Mesangial cell (primary cell): Measurements from ENCODE around the gene HMCES. TPM values are rescaled to one million over a fixed set of nuclear protein-coding genes. Genes with fewer than 3 reads are reported as not detected.

ENCODE experiments used
- total RNA-seq: library from RNA; depleted of rRNA; stranded (reverse); fragments of >200 nt; gene quantifications from 2 replicates; pipeline ENCODE4 v1.2.3, GENCODE V29; 2015

HMCES gene, protein sequence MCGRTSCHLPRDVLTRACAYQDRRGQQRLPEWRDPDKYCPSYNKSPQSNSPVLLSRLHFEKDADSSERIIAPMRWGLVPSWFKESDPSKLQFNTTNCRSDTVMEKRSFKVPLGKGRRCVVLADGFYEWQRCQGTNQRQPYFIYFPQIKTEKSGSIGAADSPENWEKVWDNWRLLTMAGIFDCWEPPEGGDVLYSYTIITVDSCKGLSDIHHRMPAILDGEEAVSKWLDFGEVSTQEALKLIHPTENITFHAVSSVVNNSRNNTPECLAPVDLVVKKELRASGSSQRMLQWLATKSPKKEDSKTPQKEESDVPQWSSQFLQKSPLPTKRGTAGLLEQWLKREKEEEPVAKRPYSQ
- 24.3 and 31.6 TPM in 2 replicates for total RNA-seq

DNA sequence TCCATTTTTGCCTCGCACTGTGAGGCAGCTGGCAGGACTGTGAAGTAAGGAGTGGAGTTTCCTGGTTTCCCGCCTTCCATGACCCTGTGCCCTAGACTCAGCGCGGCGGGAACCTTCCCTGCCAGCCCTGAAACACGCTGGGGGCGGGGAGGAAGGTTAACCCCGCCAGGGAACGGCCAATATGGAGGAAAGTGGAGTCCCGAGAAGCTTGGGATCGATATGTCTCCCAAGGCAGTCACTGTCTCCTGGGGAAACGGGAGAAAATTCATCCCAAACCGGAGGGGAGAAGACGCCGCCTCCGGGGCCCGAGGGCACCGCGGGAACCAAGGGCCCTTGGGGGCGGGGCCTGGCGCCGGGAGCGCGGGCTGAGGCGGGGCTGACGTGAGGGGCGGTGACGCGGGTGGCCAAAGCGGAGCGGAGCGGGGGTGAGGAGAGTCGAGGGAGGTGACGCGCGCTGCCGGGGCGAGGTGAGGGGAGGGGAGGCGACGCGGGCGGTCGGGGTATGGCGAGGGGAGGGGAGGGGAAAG, at the start of gene HMCES:
Gene HMCES, plus strand, starts transcription at position 432 of the 527 bp plus-strand sequence. CDS start 863 bp downstream, outside the sequence.

DNA sequence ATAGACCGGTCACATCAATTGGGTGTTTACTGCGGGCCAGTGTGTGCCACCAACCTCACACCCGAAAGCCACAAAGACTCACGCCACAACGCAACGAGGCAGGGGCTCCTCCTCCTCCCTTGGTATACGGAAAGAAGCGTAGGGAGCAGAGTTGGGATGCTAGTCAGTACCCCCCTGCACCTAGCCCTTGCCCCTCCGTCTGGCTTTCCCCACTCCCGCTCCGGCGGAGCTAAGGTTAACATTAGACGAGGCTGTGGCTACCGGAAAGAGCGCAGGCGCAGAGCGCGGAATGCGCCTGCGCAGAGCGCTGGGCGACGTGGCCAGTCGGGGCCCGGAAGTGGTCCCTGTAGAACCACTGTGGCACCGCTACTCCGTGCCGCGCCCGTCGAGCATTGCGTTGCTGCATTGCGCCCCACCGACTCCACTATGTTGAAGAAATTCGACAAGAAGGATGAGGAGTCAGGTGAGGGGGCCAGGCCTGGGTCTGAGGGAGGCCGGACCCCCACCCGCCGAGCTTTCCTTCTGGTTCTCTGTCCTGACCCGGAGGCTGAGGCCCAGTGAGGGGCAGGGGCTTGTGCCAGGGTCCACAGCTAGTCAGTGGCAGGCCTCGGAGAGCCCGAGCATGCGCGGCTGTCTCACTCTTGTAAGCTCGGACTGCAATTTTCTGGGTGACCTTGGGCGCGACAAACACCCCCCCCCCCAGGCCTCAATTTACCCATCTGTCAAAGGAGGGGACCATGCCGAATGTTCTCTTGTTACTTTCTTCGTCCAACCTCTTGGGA, 29.2 kb upstream of the HMCES start, which contains the start of gene COPG1:
Gene COPG1, plus strand, starts transcription at position 323 of the 782 bp plus-strand sequence. Its CDS starts 104 bp downstream, at position 427.

Other genes starting within 250 kb of the HMCES start
- not detected in 2 replicates for gene GP9, start 218.1 kb upstream of the HMCES start, total RNA-seq
- 21.0 and 28.6 TPM in 2 replicates for gene RAB43, start 157.1 kb upstream of the HMCES start, total RNA-seq
- 13.9 and 17.4 TPM in 2 replicates for gene ISY1, start 117.8 kb upstream of the HMCES start, total RNA-seq
- 169 and 232 TPM in 2 replicates for gene CNBP, start 95.0 kb upstream of the HMCES start, total RNA-seq
- 142 and 172 TPM in 2 replicates for gene COPG1, start 29.3 kb upstream of the HMCES start, total RNA-seq
- under 0.01 TPM in 1 of 2 replicates, not detected in the other for gene EFCAB12, start 149.8 kb downstream of the HMCES start, total RNA-seq
- gene MBD4, start 161.1 kb downstream of the HMCES start, total RNA-seq = 7.5 and 10.9 TPM in 2 replicates
- gene IFT122, start 161.4 kb downstream of the HMCES start, total RNA-seq = 14.0 and 15.2 TPM in 2 replicates
- not detected in 2 replicates for gene RHO, start 249.8 kb downstream of the HMCES start, total RNA-seq